Activated naive CD8-positive, alpha-beta T cell (primary cell): ENCODE results near the gene OR10G2.
"Not testable (repeated sequence)": the region's sequence is repeated elsewhere in the genome, so short reads cannot be mapped to it uniquely, and the experiment has no call there.

ENCODE experiments used
- H3K27ac Mint-ChIP-seq: one replicate; pipeline ENCODE4 v1.8.0; 2021; ENCODE audit warnings: mixed read lengths
- H3K27me3 Mint-ChIP-seq: one replicate; pipeline ENCODE4 v1.8.0; 2021; ENCODE audit warnings: mixed read lengths
- H3K36me3 Mint-ChIP-seq: one replicate; pipeline ENCODE4 v1.8.0; 2021; ENCODE audit warnings: mixed read lengths
- H3K4me1 Mint-ChIP-seq: one replicate; pipeline ENCODE4 v1.8.0; 2021; ENCODE audit warnings: low read depth, mixed read lengths
- H3K4me3 Mint-ChIP-seq: one replicate; pipeline ENCODE4 v1.8.0; 2021; ENCODE audit warnings: mild to moderate bottlenecking, mixed read lengths
- H3K9me3 Mint-ChIP-seq: one replicate; pipeline ENCODE4 v1.8.0; 2021; ENCODE audit warnings: low read depth, mixed read lengths

The OR10G2 gene

DNA sequence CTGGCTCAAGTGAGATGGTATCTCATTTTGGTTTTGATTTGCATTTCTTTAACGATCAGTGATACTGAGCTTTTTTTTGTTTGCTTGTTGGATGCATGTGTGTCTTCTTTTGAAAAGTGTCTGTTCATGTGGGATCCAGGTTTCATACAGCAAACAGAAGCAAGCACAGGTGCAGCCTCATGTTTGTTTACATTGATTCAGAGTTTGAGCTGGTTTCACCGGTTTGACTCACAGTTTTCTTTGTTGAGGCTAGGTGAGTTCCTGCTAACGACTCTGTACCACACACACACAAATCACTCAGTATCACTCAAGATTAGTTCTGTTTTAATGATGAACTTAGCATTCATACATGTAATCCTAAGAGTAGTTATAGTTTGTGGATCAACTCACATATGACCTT, 3.7 kb downstream of the OR10G2 start:
- Mint-ChIP-seq H3K4me1 (no peaks in the 10 kb centered on the region), H3K27ac (no peak overlapping the region), H3K36me3 (peaks cover 2% of the 10 kb centered on the region), H3K4me3 (no peak overlapping the region), H3K27me3 (peaks cover 10% of the 10 kb centered on the region), H3K9me3 (no peaks in the 10 kb centered on the region)

DNA sequence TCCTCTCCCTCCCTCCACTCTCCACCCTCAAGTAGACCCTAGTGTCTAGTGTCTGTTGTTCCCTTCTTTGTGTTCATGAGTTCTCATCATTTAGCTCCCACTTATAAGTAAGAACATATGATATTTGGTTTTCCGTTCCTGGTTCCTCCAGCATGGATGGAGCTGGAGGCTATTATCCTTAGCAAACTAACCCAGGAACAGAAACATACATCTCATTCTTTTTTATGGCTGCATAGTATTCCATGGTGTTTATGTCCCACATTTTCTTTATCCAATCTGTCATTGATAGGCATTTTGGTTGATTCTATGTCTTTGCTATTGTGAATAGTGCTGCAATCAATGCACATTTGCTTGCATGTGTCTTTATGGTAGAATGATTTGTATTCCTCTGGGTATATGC, 4.2 kb downstream of the OR10G2 start:
- not testable (repeated sequence) for H3K4me3 Mint-ChIP-seq, H3K4me1 Mint-ChIP-seq, H3K27me3 Mint-ChIP-seq, H3K36me3 Mint-ChIP-seq, H3K27ac Mint-ChIP-seq, H3K9me3 Mint-ChIP-seq

GRCh38 chr14:21626491-21627230, 8.1 kb downstream of the OR10G2 start:
- no peak overlapping the region for H3K4me3 Mint-ChIP-seq
- H3K27me3 Mint-ChIP-seq, result peaks cover 3% of the 10 kb centered on the region
- no peaks in the 10 kb centered on the region for H3K4me1 Mint-ChIP-seq
- H3K36me3 Mint-ChIP-seq, result peaks cover 2% of the 10 kb centered on the region
- H3K27ac Mint-ChIP-seq, result no peak overlapping the region
- H3K9me3 Mint-ChIP-seq, result no peaks in the 10 kb centered on the region

DNA sequence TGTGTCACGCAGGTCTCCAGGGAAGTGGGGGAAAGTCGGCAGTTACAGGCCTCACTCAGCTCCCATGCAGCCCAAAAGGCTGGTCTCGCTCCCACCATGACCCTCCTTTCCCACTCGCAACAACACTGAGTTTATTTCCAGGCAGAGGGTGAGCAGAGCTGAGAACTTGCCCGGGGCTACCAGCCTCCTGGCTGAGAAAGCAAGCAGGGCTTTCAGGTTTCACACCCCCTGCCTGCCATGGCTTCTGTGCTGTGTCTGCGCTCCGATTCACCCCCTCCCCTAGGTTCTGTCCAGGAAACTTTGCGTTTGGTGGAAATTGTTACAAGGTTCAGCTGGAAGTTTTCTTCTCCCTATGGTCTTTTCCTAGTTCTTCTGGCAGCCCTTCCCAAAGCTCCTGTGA, 17.1 kb downstream of the OR10G2 start:
- H3K4me3 Mint-ChIP-seq, result no peak overlapping the region
- peaks cover 6% of the 10 kb centered on the region for H3K27me3 Mint-ChIP-seq
- no peaks in the 10 kb centered on the region for H3K4me1 Mint-ChIP-seq
- H3K9me3 Mint-ChIP-seq, result no peaks in the 10 kb centered on the region
- H3K36me3 Mint-ChIP-seq, result no peaks in the 10 kb centered on the region
- no peak overlapping the region for H3K27ac Mint-ChIP-seq

DNA sequence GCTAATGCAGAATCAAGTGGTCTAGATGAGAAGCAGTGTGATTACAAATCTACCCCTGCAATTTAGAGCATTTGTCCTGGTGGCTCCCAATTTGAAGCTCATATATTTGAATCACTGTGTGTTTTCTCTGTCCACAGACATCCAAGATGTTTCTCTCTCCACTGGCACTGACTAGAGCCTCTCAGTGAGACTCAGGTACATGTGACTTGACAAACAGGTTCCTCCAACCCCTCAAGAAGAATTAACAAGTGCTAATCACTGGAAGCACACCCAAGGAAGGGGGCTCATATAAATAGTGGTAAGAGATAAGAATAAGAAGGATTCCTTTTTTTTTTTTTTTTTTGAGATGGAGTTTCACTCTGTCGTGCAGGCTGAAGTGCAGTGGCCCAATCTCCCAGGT, 20.5 kb downstream of the OR10G2 start:
- H3K27me3 Mint-ChIP-seq, result peaks cover 3% of the 10 kb centered on the region
- H3K9me3 Mint-ChIP-seq, result no peaks in the 10 kb centered on the region
- no peaks in the 10 kb centered on the region for H3K4me1 Mint-ChIP-seq
- peak overlapping the region; percentile 3 for H3K27ac Mint-ChIP-seq
- no peaks in the 10 kb centered on the region for H3K36me3 Mint-ChIP-seq
- H3K4me3 Mint-ChIP-seq, result no peak overlapping the region

DNA sequence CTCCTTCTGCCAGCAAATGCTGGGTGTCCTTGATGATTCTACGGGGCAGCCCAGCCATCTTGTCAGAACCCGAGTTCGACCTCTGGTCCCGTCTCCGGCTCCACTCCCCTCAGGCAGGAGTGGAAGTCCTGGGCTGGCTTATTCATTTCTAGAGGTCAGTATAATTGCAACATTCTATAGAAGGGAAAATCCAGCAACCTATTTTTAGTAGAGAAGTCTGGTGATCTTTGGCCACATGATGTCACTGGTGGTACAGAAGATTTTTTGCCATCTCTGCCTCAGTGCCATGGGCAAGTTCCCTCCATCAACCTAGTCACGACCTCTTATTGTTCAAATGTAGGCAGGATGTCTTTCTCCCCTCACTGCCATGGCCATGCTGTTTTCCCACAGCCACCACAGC, 22.4 kb downstream of the OR10G2 start:
- H3K27ac Mint-ChIP-seq, result no peak overlapping the region
- H3K27me3 Mint-ChIP-seq, result peaks cover 1% of the 10 kb centered on the region
- peak overlapping the region; percentile 36 for H3K4me3 Mint-ChIP-seq
- no peaks in the 10 kb centered on the region for H3K36me3 Mint-ChIP-seq
- H3K4me1 Mint-ChIP-seq, result no peaks in the 10 kb centered on the region
- no peaks in the 10 kb centered on the region for H3K9me3 Mint-ChIP-seq

- not testable (repeated sequence) for H3K36me3 Mint-ChIP-seq, H3K27me3 Mint-ChIP-seq, H3K4me1 Mint-ChIP-seq
Measured at GRCh38 chr14:21602181-21602580, 32.6 kb downstream of the OR10G2 start.

DNA sequence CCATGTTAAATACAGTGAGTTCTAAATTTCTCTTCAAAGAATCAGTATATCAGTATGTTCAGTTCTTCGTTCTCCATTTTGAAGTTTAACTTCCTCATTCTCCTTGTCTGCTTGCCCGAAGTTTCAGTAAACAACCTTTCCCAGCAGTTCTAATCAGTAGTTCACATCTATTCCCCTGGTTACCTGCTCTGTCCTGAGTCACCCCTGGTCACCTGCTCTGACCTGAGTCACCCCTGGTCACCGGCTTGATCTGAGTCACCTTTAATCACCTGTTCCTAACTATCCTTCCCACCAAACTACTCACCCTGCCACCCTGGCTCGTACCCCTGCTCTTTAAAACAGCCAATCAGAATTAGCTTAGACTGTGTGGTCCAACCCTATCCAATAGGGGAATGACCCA, 45.4 kb downstream of the OR10G2 start:
- Mint-ChIP-seq H3K27me3 (peaks cover 3% of the 10 kb centered on the region), H3K27ac (no peak overlapping the region), H3K4me3 (no peak overlapping the region), H3K9me3 (peaks cover 14% of the 10 kb centered on the region), H3K4me1 (no peaks in the 10 kb centered on the region), H3K36me3 (peaks cover 5% of the 10 kb centered on the region)

More at GRCh38 chr14:21602181-21602580, 32.6 kb downstream of the OR10G2 start:
- not testable (repeated sequence) for H3K9me3 Mint-ChIP-seq, H3K4me3 Mint-ChIP-seq, H3K27ac Mint-ChIP-seq
